ENCODE data around the gene PDE1C.

The PDE1C gene

DNA sequence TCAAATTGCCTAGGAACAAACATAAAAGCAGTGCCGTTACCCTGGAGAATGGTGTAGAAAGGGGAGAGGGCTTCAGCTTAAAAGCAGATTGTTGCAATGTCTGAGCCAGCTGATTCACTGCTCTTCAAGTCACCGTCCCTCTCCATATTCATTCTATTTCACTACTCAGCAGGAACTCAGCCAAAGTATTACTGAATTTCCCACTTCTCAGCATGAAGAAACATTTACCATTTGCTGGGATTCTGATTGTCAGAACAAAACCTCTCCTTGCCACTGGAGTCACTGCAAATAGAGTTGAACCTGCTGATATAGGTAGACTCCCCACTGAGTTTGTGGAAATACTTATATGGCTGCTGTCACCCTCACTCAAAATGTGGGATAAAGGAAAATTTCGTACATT lies 311.5 kb downstream of the PDE1C start:
- no peak for DNase-seq

DNA sequence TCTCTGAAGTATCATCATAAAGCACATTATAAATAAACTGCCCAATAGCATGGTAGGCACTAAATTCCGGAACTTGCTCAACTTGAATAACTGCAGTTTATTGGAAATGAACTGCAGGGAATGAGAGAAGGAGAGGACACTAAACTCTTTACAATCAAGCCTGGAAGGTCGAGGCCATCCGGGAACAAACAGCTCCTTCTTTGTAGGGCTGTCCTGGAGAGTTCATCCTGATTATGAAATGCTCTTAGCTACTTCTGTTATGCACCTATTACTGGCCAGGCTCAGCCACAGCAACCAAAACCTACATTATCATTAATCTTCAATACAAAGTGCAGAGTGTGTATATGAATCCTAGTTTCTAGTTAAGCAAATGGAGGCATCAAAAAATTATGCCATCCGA lies 318.5 kb downstream of the PDE1C start:
- no peak for DNase-seq

DNA sequence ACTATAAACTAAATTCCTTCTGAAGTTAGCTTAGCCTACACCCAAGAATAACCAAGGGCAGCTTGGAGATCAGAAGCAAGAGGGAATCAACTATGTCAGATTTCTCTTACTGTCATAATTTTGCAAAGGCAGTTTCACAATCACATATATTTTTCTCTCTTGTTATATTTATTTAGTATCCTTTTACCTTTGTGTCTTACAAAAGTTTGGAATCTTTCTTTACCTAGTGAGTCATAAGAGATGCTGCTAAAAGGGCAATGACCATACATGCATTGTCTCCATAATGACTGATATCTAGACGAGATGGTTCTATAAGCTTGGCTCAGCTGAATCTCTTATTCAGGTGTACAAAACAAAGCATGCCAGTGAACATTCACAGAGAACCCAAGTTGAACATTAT lies 322.1 kb downstream of the PDE1C start:
- no peak for DNase-seq

DNA sequence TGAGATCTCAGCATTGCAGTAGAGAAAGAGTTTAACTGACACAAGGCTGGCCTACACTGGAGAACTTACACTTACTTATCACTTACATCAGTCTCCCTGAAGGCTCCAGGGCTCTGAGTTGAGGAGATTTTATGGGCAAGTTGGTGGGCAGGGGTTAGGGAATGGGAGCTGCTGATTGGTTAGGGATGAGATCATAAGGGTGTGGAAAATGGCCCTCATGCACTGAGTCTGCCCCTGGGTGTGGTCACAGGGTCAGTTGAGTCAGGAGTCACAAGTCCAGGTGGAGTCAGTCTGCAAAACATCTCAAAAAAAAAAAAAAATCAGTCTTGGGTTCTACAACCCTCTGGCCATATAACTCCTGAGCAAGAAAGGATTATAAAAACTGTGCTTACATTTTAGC lies 322.7 kb downstream of the PDE1C start:
- no peak for DNase-seq

DNA sequence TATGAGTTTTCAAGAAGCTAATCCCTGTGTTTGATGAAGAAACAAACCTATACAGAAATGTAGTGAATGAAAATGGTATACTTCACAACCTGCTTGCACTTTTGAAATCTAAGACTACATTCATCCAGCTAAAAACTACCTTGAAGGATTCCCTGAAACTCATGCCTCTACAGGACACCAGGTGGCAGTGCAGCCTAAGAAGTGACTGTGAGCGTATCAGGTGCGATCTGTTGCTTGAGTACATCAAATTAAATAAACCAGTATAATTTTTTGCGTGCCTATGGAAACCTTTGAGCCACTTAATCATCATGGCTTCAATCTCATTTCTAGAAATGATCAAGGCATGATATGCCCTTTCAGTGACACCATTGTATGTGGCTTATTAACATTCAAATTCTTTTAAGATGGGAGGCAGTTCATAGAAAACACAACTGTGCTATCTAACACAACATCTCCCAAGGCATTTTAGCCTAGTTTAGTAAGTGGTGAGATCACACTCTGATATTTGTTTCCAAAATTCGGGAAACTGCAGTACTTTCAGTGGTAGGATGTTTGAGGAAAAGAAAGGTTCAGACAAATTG lies 325.8 kb downstream of the PDE1C start:
- DNase-seq, result peak; percentile 45

DNA sequence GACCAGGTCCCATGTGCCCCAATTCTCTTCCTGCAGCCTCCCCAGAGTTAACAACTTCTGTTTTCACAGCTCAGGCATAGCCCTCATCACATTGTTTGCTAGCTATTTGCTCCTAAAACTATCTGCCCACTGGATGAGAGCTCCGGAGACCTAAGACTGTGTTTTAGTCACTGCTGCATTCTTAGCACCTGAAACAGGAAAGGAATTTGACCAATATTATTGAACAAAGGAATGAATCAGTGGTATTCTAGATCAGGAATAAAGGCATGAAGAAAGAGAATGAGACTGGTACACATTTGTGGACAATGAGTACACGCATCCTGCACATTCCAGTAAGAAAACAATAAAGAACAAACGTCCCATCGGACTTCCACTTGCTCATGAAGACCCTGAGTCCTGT lies 328.4 kb downstream of the PDE1C start:
- DNase-seq, result no peak

DNA sequence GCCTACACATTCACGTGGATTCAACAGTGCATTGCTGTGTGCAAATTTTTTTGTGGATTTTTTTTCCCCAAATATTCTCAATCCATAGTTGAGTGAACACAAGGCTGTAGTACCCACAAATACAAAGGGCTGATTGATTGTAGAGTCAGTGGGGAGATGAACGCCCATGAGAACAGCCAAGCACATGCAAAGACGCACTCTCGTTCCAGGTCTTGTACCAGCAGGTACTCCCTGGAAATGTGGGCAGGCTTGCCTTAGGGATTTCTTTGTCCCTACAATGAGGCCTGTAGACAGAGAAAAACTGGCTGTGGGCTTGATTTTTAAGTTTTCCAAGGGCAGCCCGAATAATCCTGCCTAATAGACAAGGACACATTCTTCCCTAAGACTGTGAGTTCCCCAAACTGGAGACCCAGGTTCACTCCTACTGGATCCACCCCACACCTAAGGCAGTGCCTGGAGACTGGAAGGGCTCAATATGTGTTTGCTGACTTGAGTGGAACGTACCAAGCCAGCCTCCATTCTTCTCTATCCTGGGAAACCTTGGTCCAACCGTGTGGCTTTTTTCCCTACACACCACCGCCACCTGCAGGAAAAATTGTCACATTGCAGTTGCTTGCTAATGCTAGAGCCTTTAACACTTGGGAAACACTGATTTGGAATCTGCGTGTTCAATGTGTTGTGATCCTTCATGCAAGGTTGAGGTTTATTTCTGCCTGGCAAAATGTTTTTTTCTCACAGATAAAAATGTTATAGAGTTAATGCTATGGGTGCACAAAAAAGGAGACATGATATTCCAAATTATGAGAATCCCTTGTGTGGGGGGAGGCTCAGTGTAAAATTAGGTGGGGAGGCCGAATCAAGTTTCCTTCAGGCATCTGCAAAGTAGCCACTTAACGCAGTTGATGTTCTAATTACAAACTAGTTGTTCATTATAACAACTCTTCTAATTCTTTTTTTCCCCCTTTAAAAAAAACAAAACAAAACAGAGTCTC lies 333.9 kb downstream of the PDE1C start:
- DNase-seq, result peak; percentile 60

DNA sequence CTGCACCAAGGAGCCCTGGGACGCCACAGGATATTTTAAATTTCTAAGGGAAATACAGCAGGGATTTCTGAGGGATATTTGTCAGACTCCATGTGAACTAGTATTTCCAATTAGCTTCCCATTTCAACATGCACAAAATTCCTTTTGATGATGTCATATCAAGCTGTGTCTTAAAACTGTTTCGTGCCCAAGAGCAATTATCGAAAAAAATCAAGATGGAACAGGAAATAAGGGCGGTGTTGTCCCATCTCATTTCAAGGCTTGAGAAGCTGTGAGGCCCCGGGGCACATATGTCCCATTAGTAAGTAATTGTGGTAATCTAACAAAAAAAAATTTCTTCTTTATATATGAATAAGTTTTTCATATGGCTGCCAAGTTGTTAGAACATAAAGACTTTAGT lies 335.8 kb downstream of the PDE1C start:
- no peak for DNase-seq

DNA sequence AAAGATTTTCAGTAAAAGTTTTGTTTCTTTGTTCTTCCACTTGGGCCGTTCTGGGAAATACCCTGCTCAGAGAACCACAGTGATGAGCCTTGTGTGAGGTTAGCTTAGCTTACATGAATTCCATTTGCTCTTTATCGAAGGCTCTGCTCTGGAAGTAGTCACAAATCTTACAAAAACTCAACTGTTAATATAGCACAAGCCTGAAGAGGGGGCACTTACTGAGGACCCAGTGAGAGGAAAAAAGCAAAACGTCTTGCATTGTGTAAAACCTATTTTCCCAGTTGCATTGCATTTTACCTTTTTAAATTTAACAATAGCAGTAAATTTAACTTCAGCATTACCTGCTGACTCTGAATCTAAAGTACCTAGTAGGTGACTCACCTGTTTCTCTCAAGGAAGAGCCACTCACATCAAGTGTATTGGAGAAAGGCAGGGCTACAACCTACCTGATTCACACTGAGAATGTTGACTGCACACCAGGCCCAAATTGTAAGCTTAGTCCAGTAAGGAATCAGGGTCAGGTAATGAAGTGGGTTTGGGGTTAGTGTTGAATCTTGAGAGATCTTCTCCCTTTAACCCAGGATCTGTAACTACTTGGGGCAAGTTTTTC lies 340.9 kb downstream of the PDE1C start:
- DNase-seq, result no peak

DNA sequence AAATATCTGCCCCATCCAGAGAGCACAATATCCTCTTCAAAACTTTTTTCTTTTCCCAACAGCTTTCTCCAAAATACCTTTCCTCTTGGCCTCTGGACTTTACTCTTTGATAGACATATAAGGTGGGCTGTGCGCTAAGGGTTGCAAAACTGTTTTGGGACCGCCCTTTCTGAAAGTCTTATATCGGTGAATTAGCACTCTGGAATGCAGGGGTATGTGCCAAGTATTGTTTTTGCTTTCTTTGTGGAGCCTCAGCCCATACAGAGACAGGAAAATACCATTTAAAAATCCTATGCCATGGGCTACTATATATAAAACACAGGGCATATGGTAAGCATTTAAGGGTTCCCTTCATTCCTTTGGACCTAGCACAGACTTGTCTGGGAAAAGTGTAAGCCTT lies 345.5 kb downstream of the PDE1C start:
- no peak for DNase-seq

DNA sequence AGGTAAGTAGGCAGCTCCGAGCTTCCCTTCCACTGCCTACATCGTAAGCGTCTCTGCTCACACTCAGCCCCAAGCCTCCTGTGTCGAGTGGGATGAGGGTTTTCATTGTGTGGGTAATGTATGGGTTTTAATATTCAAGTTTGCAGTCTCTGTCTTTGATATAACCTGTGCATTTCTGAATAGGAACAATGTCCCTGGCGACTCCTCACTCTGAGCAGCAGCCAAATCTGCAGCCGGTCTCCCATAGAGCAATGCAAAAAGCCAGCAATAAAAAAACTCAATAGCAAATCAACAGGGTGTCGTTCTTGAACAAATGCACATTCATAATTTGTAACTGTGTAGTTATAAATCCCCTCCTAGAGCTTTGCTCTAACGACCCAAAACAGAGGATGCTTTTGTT lies 349.8 kb downstream of the PDE1C start:
- no peak for DNase-seq

DNA sequence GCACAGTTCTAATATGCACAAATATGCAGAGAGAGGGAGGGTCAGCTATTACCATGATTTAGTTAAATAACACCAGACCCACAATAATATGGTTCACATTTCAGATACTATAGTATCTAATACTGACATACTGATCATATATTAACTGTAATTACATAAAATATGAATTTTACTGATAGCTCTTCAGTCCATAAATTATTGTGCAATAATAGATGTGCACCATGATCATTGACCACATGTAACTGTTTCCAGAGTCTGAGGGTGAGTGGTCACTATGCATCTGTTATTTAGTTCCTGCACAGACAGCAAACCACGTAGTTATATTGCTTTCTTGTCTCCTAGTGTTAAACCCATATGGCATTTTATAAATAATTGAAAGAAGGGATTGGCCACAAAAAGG lies 353.9 kb downstream of the PDE1C start:
- DNase-seq, result no peak

DNA sequence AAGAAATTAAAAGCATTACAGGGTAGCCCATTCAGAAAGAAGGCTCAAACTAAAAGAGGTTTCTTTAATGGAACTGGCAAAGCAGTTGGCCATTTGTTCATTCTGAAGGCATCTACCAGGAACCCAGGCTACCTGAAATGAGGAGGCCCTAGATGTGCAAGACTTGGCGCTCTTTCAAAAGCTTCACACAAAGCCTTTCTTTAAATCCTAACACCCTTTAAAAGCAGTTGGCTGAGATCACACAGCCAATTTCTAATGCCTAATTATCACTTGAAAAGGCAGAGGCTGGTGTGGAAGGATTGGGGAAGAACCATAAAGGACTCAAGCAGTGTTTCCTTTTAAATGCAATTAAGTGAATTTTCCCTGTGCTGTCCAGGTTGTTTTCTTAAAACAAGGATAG lies 360.0 kb downstream of the PDE1C start:
- DNase-seq, result no peak

DNA sequence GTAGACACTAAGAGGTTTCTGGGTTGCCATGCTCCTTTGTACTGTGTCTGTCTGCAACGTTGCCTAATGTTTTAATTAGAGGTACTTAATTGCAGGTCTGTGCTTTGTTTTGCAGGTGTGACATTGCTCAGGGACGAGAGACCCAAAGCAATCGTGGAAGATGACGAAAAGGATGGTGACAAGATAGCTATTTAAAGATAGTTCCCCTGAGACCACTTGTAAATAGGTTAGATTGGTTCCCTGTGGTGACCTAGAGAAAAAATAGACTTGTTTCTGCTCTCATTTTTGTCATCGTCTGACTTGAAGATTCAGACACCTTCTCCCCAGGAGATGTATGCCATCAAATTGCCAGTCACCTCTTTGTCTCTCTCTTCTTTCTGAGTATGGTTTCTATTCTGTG lies 363.1 kb downstream of the PDE1C start:
- no peak for DNase-seq

DNA sequence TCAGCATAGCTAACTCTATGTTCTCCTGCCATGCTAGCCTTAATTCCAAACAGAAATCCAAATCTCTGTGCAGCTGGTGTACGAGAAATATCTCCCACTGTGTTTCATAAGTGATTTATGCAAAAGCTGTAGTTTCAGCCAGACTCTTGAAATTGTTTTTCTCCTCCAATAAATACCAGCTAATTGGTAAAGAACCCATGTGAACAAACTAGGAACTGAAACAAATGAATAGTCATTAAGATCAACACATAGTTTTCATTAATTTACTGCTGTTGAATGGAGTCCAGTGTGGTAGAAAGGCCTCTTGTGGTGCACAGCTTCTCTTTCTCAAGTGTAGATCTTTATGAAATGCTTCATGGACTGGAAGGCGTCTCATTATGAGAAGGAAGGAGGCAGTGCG lies 364.8 kb downstream of the PDE1C start:
- no peak for DNase-seq

DNA sequence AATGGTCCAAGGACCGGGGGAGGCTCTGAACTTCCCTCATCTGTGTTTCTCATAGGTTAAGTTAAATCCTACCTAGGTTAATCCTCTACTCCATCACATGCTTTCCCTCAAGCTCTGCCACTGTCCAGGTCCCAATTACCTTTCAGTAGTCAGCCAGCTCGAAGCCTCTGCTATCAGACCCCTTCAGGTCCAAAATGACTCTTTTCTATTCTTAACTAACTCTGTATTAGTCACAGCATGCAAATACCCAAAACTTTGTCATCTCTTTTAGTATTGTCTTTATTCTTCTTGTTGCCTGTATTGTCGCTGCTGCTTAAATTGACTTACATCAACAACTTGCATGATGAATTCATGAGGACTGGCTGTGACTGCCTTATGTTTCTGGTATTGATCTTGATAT lies 367.9 kb downstream of the PDE1C start:
- DNase-seq, result no peak

Data from NCI-H526 treated with DMSO at 0.1 percent for 48 hours (cell line).